HG03103 (cell line): ENCODE measurements around the gene AP3M1.

Source experiments
- ATAC-seq: cut with Tn5 transposase; IDR thresholded peaks from one replicate; pipeline ENCODE4 v1.9.1; 2021; ENCODE audit warnings: low read depth; ENCODE audit not compliant: unreplicated experiment

The AP3M1 gene

DNA sequence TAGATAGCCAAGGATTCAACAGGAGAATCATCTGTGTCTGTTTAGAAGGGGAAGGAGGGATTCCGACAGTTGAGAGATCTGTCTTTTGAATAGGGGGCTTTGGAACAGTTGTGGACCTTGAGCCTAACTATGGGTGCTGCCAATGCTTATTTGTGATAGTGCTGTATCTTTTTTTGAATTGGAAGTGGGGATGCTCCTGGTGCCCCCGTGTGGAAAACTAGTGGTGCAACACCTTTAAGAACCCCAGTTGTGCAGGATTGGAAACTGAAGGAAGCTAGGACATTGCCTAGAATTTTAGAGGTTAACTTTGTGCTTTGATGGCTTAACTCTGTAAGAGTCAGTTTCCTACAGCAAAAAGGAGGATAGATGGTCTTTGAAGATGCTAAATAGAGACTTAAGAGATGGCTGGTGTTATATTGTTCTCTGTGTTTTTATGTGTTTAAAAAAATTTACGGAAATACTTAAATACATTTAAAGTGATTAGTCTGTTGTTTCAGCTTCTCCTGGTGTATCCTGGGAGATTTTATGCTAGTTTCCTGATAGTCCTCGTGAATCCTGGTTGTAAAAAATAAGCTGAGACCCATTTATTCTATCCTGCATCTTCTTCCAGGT is 69.3 kb downstream of the AP3M1 start:
- ATAC-seq: no peak

DNA sequence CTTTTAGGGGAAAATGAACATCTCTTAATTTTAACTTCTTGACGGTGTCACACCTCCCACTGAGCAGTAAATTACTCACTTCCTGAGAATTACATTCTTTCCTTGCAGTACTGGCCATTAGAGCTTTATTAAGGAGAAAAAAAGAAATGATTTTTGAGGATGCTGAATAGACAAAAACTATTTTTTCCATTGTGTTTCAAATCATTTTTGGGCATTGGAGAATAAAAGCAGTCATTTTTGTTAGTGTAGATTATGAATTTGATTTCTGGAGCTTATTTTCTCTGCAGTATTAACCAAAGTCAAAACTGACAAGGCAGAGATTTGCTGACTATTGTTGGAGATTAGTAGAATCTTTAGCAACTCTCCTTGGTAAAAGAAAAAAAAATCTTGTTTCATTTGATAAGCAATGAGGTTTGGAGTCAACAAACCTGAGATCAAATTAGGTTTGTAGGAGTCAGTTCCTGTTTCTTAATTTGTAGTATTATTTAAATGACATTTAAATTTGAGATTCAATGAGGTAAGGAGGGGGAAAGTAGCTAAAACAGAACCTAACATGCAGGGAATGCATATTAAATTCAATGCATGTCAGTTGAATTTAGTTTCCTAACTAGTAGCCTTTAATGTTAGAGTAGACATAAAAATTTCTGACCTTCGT is 70.6 kb downstream of the AP3M1 start:
- ATAC-seq: no peak

DNA sequence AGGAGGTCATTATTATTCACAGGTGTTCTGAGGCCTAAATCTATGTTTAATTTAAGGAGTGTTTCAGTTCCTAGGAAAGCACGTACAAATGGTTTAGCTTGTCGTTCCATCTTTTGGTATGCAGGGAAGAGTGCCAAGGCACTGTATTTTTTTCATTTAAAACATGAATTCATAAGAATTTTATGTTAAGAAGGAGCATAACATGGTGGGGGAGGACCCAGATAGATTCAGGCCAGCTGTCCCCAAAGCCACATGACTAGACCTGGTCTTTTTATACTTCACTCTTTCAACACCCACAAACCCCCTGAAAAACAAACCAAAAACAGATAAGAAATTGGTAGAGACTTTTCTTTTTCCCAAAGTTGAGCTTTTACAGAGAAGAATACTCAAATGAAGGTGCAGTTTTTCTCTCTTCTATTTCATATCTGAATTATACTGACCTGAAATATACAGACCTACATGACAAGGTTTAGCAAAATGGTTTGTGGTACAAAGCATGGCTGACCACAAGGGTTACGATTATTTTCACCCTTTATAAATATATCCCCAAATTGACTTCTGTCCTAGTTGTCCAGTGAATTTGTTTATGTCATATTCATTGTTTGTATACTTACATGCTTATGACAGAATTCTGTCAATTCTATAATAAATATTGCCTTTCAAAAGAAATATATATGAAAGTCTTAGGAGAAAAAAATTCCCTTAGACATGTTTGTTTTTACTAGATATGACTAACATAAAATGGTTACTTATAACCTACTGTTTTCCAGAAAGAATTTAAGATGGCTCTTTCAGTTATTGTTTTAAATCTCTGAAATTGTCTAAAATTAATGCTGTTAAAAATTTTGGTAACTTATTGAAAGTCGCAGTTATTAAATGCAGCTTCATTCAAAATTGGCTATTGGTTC is 71.3 kb downstream of the AP3M1 start:
- ATAC-seq: no peak

GRCh38 chr10:74078037-74078436 is 72.6 kb downstream of the AP3M1 start:
- no peak for ATAC-seq

DNA sequence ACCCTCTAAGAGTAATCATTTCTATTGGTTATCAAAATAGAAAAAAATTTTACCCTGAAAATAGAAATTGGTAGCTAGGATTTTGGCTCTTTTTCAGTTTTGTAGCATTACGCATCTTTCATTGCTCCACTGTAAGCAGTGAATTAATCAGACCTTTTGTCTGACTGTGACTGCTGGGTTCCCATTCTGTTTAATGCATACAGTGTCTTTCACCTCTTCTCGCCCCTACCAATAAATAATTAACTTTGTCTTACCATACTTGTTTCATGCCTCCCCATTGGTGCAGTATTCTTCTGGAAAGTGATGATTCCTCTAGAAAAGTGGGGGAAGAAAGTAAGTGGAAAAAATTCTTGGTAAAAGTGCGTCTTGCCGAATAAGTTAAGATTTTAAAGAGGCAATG is 73.2 kb downstream of the AP3M1 start:
- no peak for ATAC-seq

DNA sequence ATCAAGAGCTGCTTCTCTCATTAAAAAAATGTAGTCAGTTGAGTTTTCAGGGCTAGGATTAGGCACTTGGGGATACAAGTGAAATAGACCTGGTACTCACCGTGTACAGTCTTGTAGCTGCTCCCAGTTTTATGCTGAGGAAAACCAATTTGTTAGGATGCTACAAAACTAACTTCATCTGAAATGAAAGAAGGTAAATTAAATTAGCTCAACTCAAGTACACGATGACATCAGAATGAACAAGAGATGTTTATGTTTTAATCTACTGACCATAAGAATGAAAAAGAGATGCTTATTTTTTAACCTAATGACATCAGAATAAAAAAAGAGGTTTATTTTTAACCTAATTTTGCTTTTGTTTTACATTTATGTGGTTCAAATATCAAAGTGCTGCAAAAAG is 73.7 kb downstream of the AP3M1 start:
- ATAC-seq: no peak

DNA sequence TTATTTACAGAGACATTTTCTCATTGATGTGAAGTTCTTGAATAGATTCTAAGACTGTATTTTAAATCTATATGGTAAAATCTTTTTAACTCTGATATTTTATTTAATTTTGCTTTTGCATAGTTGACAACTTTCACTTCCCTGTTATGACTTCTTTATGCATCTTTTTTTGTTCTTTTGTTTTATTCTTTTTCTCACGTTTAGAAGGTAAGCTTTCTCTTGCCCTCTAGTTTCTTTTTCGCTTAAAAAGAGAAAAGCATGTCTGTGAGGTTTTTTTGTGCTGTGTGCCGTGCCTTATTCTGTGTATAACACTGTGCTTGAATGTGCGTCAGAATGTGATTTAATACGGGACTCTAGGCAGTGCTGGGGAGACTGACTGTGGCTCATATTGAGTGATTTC is 74.7 kb downstream of the AP3M1 start:
- no peak for ATAC-seq

- no peak for ATAC-seq
These were observed 78.1 kb downstream of the AP3M1 start for GRCh38 chr10:74072503-74072902.

- ATAC-seq: no peak
These were observed 79.5 kb downstream of the AP3M1 start for GRCh38 chr10:74071157-74071556.
